H7 (cell line): ENCODE measurements around the gene PPP2R1B. TPM values are rescaled to one million over a fixed set of nuclear protein-coding genes. Genes with fewer than 3 reads are reported as not detected.
A peak's percentile ranks its signal among the peaks of the same experiment; 100 is the strongest.

ENCODE experiments used
- DNase-seq: peaks from one replicate; pipeline ENCODE4 v3.0.0; 2012
- H3K27me3 ChIP-seq: 2 replicates; pipeline ENCODE4 v1.6.0; 2011; ENCODE audit warnings: mild to moderate bottlenecking, low read length; ENCODE audit not compliant: control insufficient read depth, insufficient read depth
- H3K36me3 ChIP-seq: replicated peaks from 2 replicates; pipeline ENCODE4 v1.5.1; 2011; ENCODE audit warnings: low read length; ENCODE audit not compliant: control insufficient read depth, insufficient read depth
- H3K4me3 ChIP-seq: 2 replicates; pipeline ENCODE4 v1.5.1; 2011; ENCODE audit warnings: low read depth, mild to moderate bottlenecking, control low read depth, low read length, moderate library complexity; ENCODE audit not compliant: insufficient read depth
- total RNA-seq: library from RNA; depleted of rRNA; stranded (reverse); fragments of >200 nt; shearing (Covaris generic); gene quantifications from 2 replicates; pipeline ENCODE4 v1.2.3, GENCODE V29; 2014; rRNA removed

Gene PPP2R1B
- total RNA-seq, result 58.9 and 59.6 TPM in 2 replicates

- Histone ChIP-seq H3K4me3 (peak within 1 kb of the TSS; percentile 91), H3K27me3 (no peaks in the 10 kb centered on the region), H3K36me3 (peaks cover 19% of the 10 kb centered on the region)
- DNase-seq, result peak; percentile 97
These were observed at the start of gene PPP2R1B for GRCh38 chr11:111765984-111766833. TSS of gene PPP2R1B (minus strand) at chr11:111766389. CDS start at chr11:111766361, 28 bp downstream.

DNA sequence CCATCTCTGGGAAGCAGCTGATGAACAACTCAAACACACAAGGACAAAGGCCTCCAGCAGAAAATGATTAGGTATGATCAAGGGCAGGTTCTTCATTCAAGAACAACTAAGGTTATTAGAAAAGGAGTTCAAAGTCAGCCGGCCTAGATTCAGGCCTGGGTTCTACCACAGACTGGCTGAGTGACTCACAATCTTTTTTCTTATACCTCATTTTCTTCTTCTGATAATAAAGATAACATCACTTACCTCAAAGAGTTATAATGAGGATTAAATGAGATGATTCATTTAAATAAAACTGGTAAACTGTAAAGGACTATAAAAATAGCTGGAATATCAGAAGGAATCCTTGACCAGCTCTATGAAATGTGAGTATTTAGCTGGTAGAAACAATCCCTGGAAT, 49.3 kb upstream of the PPP2R1B start:
- DNase-seq, result no peak
- Histone ChIP-seq H3K4me3 (no peak overlapping the region), H3K36me3 (no peaks in the 10 kb centered on the region), H3K27me3 (no peaks in the 10 kb centered on the region)

- DNase-seq, result no peak
- no peak overlapping the region for H3K4me3 ChIP-seq
- H3K27me3 ChIP-seq, result no peaks in the 10 kb centered on the region
- H3K36me3 ChIP-seq, result no peaks in the 10 kb centered on the region
These were observed 48.5 kb upstream of the PPP2R1B start for GRCh38 chr11:111814557-111815320.

GRCh38 chr11:111814106-111814505, 47.9 kb upstream of the PPP2R1B start:
- Histone ChIP-seq H3K27me3 (no peaks in the 10 kb centered on the region), H3K36me3 (no peaks in the 10 kb centered on the region), H3K4me3 (no peak overlapping the region)
- DNase-seq, result no peak

GRCh38 chr11:111812211-111812610, 46.0 kb upstream of the PPP2R1B start:
- Histone ChIP-seq H3K36me3 (no peaks in the 10 kb centered on the region), H3K4me3 (no peak overlapping the region), H3K27me3 (no peaks in the 10 kb centered on the region)
- DNase-seq, result no peak

- no peak for DNase-seq
- H3K36me3 ChIP-seq, result no peaks in the 10 kb centered on the region
- no peaks in the 10 kb centered on the region for H3K27me3 ChIP-seq
- H3K4me3 ChIP-seq, result no peak overlapping the region
These were observed 45.3 kb upstream of the PPP2R1B start for GRCh38 chr11:111811445-111811844.

- H3K36me3 ChIP-seq, result no peaks in the 10 kb centered on the region
- H3K4me3 ChIP-seq, result no peak overlapping the region
- DNase-seq, result no peak
- no peaks in the 10 kb centered on the region for H3K27me3 ChIP-seq
These were observed 42.6 kb upstream of the PPP2R1B start for GRCh38 chr11:111808834-111809233.

GRCh38 chr11:111808063-111808588, 41.9 kb upstream of the PPP2R1B start:
- H3K36me3 ChIP-seq, result no peaks in the 10 kb centered on the region
- no peaks in the 10 kb centered on the region for H3K27me3 ChIP-seq
- DNase-seq, result no peak
- H3K4me3 ChIP-seq, result no peak overlapping the region

- H3K36me3 ChIP-seq, result no peaks in the 10 kb centered on the region
- H3K27me3 ChIP-seq, result no peaks in the 10 kb centered on the region
- no peak overlapping the region for H3K4me3 ChIP-seq
- DNase-seq, result no peak
These were observed 40.9 kb upstream of the PPP2R1B start for GRCh38 chr11:111807076-111807475.

DNA sequence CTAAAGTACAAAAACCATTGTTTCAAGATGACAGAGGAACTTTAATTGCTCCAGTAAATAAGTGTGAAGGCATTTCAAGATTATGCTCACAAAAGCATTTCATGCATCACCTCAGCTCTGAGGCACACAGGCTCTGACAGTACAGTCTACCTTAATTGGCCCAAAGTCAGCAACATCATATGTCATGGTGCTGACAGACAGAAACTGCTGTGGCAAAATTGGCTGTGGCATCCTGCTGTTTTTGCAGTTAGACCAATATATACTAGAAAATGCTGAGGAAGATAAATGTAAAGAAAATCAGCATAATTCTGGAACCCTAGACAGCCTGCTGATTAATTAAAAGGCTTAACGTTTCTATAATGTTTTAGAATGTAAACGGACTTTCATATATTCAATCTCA, 34.9 kb upstream of the PPP2R1B start:
- DNase-seq, result no peak
- Histone ChIP-seq H3K27me3 (no peaks in the 10 kb centered on the region), H3K36me3 (no peaks in the 10 kb centered on the region), H3K4me3 (no peak overlapping the region)

- Histone ChIP-seq H3K27me3 (no peaks in the 10 kb centered on the region), H3K4me3 (no peak overlapping the region), H3K36me3 (no peaks in the 10 kb centered on the region)
- DNase-seq, result no peak
These were observed 32.1 kb upstream of the PPP2R1B start for GRCh38 chr11:111798279-111798678.

DNA sequence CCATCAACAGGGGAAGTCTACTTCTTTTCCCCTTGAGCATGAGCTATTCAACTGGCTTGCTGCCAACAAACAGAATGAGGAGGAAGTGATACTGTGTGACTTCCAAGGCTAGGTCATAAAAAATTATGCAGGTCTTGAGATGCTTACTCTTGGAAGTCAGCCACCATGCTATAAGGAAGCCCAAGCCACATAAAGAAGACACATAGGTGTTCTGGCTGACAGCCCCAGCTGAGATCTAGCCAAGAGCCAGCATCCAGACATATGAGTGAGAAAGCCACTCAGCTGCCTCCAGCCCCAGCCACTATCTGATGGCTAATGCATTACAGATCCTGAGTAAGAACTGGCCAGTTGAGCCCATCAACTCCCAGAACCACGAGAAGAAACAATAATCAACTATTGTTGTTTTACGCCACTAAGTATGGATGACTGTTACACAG, 31.0 kb upstream of the PPP2R1B start:
- H3K27me3 ChIP-seq, result no peaks in the 10 kb centered on the region
- no peak overlapping the region for H3K4me3 ChIP-seq
- no peaks in the 10 kb centered on the region for H3K36me3 ChIP-seq
- no peak for DNase-seq

GRCh38 chr11:111796696-111797095, 30.5 kb upstream of the PPP2R1B start:
- Histone ChIP-seq H3K27me3 (no peaks in the 10 kb centered on the region), H3K36me3 (no peaks in the 10 kb centered on the region), H3K4me3 (no peak overlapping the region)
- DNase-seq, result no peak

DNA sequence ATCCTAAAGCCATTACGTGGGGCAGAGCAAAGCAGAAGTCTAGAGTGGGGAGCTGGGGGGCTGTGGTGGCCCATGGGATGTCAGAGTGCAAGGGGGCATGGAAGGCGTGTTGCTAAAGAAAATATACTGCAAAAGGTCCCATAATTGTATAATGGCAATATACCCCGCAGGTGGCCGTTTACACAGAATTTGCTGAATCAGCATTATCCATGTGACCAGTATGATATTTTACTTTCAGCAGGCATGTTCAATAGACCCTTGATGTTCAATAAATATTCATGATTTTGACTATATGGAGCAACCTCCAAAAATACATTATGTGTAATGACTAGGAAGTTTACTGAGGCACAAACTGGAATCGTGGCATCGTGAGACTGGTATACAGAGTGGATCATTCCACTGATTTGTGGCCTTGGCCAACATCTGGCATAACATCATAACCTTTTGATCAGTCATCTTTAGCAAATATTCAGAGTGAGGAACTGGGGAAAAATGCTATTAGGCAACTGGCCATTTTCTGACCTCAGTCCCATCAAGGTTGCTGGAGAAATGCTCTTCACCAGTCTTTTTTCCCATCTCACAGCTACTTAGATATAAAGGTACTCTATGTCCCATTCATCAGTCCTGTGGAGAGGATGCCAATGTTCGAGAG, 29.3 kb upstream of the PPP2R1B start:
- no peak for DNase-seq
- Histone ChIP-seq H3K36me3 (no peaks in the 10 kb centered on the region), H3K4me3 (no peak overlapping the region)

More for the DNA sequence above, 29.3 kb upstream of the PPP2R1B start:
- no peaks in the 10 kb centered on the region for H3K27me3 ChIP-seq
